UCSD-AML1 (cell line): ENCODE data around the gene TGM1.
A peak's percentile ranks its signal among the peaks of the same experiment; 100 is the strongest.

Experiments used
- DNase-seq: peaks from one replicate; lab custom pipeline; 2025; ENCODE audit not compliant: unreplicated experiment; lab: John Stamatoyannopoulos, UW

Gene TGM1

GRCh38 chr14:24262821-24263733 lies at the start of gene TGM1:
Gene TGM1 (minus strand): TSS chr14:24263177. CDS start chr14:24262352, 825 bp downstream.
- no peak for DNase-seq

- no peak for DNase-seq
Measured at GRCh38 chr14:24311837-24312615, 49.0 kb upstream of the TGM1 start.

- DNase-seq = no peak
Measured at GRCh38 chr14:24310646-24311604, 47.9 kb upstream of the TGM1 start, which contains the start of gene LTB4R. Gene LTB4R (plus strand): TSS chr14:24311502. CDS start chr14:24315652, 4,150 bp downstream.

GRCh38 chr14:24310265-24310645 lies 47.3 kb upstream of the TGM1 start:
- no peak for DNase-seq

DNA sequence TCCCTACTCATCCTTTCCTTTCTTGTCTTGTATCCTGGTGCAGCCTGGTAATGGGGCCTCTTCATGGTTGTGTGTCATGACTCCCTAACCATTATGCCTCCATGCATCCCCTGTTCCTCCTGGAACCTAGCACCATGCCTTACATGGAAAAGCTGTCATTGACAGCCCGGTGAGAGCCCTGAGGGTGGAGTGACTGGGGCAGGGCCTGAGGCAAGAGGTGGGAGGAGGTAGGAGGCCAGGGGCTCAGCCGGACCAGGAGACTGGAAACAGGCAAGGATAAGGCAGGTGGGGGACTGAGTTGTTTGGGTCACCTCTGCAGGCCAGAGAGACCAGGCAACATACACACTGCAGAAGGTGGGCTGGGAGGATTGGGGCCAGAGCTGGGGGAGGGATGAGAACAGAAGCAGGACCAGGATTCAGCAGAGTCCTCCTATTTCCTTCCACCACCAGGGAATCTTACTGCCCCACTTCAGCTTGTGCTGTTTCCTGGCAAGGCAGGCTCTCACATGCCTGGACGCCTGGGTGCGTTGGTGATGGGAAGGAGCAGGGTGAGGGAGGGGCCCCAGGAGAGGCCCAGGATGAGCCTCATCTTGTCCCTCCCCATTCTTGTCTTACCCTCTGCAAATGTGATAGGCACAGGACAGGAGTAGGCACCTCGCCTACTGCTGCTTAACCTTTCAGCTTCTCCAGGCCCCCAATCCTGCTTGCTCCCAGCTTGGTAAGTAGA lies 46.7 kb upstream of the TGM1 start, which contains the start of gene LTB4R2:
TSS of gene LTB4R2 (plus strand) at position 603 of the 727 bp plus-strand sequence. CDS start 525 bp downstream, outside the sequence.
- no peak for DNase-seq

- DNase-seq = no peak
Measured at GRCh38 chr14:24308342-24309124, 45.6 kb upstream of the TGM1 start.

DNA sequence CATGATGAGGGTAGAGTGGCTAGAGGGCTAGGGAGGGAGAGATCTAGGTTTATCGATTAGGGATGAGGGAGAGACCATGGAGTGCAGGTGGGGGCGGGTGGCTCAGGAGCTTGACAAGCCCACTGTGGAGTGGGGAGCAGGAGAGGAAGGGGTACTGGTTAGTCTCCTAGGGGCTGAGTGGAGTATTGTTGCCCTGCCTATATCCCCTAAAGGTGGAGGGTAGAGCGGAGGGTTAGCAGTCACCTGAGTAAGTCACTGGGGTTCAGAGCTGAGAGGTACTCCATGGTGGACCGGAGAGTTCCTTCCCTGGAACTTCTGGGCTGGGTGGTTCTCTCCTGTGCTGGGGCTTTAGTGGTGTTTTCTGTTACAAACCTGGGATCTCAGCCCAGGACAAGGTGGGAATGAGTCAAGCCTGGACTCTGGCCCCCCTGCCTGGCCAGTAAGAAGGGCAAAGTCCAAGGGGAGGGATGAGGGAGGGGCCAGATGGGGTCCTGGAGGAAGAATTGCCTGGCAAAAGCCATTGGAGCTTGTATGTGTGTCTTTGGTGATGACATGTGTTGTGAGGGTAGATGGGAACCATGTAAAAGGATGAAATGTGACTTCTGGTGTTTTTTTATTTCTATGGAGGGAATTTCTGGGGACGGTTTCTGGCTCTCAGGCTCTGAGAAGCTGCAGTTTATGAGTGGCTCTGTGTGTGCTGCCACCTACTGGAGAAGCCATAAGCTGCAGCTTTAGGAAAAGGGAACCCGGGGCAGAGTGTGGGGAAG lies 44.8 kb upstream of the TGM1 start, which contains the start of gene CIDEB:
TSS of gene CIDEB (minus strand) at position 403 of the 767 bp plus-strand sequence. CDS start at position 284, 119 bp downstream.
- peak; percentile 60 for DNase-seq

DNA sequence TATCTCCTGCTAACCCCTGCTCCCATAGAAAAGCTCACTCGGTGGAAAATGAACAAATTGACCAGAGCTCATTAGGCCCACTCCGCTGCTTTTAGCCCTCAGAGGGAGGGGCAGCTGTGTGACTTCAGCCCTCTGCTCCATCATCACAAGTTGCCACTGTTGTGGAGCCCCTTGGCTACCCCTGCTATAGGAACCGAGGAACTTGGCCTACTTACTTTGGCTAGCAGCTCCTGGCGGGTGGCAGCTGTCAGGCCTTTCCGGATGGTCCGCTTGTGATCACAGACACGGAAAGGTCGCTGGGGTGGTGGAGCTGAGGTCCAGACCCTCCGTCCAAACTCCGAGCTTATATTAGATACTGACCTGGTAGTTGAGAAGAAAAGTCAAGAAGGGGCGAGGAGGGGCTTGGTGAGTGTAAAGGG lies 44.2 kb upstream of the TGM1 start:
- no peak for DNase-seq

DNA sequence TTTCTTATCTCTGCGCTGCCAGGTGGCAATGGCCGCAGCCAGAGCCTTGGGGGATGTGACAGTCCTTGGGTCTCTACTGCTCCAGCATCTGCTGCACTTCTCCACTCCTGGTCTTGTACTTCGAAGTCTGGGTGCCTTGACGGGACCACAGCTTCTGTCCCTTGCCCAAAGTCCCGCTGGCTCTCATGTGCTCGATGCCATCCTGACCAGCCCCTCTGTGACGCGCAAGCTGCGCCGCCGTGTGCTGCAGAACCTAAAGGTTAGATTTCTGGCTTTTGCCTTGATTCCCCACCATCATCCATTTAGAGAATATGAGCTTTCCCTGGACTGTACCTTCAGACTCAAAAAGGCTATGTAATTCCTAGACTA lies 41.0 kb upstream of the TGM1 start:
- no peak for DNase-seq

GRCh38 chr14:24300326-24300980 lies 37.5 kb upstream of the TGM1 start:
- no peak for DNase-seq

DNA sequence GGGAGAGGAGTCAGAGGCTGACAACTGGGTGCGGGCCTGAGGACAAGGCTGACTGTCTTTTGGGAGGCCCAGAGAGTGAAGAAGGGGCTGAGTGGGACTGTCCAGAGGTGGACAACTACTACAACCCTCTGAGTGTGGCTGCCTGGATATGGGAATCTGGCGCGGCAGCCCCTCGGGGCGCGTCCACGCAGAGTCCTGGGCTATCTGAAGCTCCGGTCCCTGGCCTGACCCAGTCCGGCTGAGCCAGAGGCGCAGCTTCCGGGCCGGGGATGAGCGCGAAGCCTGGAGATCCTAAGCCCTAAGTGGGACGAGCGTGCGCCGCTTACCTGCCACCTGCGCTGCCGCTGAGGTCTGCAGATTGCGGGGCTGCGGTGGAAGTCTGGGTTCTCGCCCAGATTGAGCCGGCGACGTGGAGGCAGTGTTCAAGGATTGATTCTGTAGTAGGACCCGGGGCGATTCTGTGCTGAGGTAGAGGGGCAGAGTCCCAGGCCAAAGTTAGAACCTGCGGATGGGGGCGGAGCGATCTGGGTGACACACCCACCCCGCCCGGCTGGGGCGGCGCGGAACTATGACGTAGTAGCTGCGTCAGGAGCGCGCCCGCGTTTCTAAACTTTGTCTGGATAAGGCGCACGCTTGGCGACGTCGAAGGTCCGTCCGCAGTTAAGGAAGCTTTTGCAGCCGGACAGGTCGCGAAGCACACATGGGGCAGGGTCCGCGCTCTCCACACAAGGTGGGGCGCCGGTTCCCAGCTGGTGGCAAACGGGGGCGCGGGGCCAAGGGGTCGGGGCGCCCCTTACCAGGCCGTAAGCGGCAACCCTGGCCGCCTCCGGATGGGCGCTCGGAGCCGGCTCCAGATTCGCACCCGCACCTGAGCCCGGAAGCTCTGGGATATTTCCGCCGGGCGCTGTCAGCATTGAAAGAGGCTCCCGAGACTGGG lies 36.5 kb upstream of the TGM1 start, which contains the start of the genes DHRS1 and NOP9:
TSS of gene DHRS1 (minus strand) at position 526 of the 937 bp plus-strand sequence. CDS start 674 bp downstream, outside the sequence.
TSS of gene NOP9 (plus strand) at position 596 of the 937 bp plus-strand sequence. CDS start at position 701, 105 bp downstream.
- peak; percentile 90 for DNase-seq

DNA sequence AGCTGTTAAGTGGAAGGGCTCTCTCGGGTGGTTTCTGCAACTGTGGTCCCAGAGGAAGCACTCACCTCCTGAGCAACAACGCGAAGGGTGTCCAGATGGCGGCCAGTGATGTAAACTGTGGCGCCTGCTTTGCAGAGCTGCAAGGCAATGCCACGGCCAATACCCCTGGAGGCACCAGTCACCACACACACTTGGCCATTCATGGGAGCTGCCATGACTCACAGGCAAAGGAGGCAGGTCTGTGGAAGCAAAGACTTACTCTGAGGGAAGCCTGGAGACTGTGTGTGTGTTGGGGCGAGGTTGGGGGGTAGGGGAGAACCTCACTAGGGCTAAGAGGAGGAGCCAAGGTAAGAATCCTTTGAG lies 35.9 kb upstream of the TGM1 start:
- DNase-seq = no peak

- DNase-seq = no peak
Measured at GRCh38 chr14:24297190-24297964, 34.4 kb upstream of the TGM1 start.

- peak; percentile 55 for DNase-seq
Measured at GRCh38 chr14:24296341-24297157, 33.6 kb upstream of the TGM1 start.

DNA sequence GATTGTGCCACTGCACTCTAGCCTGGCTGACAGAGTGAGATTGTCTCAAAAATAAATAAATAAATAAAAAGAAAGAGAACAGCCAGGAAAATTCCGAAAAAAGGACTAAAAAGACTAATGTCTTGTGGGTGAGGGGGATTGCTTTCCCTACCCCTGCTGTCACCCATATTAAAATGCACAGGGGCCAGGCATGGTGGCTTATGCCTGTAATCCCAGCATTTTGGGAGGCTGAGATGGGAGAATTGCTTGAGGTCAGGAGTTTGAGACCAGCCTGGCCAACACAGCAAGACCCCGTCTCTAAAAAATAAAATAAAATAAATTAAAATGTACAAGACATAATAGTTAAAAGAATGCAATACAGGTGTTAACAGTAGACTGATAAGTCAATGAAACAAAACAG lies 30.5 kb upstream of the TGM1 start:
- DNase-seq = no peak
